ENCODE data around the gene DPYD.
"Not testable (repeated sequence)": the region's sequence is repeated elsewhere in the genome, so short reads cannot be mapped to it uniquely, and the experiment has no call there.

Gene DPYD

DNA sequence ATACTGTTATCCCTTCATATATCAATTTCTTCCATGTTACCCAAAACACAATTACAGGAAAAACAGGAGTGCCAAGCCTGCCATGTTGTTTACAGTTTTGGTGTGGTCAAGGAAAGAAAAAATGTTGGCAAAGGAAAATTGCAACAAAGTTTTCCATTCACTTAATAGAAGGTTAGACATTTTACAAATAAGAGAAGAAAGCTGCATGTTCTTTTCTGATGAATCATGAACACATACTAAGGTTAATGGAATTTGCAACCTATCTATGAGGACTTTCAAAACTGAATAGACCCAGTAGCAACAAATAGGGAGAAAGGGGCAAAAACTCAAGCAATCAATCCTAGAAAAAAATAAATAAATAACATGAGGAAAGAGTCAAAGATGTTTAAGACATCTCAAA lies 556.7 kb downstream of the DPYD start:
- DNase-seq (ENCODE audit: low read depth) = peak; percentile 16

DNA sequence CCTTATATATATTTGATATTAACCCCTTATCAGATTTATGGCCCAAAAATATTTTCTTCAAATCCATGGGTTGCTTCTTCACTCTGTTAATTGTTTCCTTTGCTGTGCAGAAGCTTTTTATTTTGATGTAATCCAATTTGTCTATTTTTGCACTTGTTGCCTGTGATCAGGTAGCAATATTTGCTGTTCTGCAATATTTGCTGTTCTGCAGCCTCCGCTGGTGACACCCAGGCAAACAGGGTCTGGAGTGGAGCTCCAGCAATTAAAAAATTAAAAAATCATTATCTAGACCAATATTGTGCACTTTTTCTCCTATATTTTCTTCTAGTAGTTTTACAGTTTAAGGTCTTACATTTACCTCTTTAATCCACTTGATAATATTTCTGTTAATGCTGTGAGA lies 564.5 kb downstream of the DPYD start:
- DNase-seq (ENCODE audit: low read depth) = no peak

DNA sequence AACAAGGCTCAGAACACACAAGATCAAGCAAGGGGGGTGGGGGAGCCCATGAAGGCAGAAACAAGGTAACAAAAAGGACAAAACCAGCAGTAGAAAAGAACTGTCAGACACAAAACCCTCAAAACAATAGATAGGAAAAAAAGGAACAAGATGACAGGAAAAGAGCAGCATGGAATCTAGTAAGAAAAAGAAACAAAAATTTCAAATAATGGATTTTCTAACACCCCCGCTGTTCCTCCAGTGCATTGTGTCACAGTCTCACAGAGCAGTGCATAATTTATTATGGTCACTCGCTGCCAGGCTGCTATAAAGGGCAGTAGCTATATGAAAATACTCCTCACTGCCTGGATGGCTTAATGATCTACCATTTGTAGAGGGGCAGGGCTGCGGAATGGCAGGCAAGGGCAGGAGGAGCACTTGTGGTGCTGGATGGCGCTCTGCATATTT lies 567.9 kb downstream of the DPYD start:
- no peak for DNase-seq (ENCODE audit: low read depth)

DNA sequence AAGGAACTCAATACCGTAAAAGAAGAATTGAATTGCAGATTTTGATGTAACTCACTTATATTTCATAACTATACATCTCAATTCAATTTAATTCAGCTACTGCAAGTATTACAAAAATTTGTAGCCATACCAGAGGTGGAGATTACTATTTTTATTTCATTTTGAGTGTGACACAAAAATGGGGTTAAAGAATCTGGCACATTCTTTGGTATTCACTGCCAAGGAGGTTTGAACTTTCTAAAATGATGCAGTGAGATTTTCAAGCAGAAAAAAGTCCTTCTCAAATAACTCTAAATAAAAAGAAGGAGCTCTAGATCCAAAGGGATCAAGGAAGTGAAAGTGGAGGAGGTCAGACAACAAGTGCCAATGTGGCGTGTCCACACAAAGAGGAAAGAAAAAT lies 569.0 kb downstream of the DPYD start:
- no peak for DNase-seq (ENCODE audit: low read depth)

DNA sequence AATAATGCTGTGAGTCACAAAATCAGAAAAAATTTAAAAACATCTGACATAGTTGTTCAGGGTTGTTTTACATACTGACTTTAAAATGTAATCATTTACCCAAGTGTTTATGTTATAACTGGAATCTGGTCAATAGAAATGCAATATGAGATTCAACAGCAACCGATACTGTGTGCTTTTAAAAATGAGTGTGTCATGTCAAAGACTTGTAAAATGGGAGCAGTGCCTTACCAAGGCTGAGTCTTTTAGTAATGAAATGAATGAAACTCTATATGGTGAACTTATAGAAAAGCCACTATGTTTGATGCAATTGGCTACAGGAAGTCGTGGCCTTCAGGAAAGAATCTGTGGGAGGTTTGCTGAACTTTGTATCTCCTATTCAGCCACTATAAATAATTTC lies 570.2 kb downstream of the DPYD start:
- no peak for DNase-seq (ENCODE audit: low read depth)

DNA sequence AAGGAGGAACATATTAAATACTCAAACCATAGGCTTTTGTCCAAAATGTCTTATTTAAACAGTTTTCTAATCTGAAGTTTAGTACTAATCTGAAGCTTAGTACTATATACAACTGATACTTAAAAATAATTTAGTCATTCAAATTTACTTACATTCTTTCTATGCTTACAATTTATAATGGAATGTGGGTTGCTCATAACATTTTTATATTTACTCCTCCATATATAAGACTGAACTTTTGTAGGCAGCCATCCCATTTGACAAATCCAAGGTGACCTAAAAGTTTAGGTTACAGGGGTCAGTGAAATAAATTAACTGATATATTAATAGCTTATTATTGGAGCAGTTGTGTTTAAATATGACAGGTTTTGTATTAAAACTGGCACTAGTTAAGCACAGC lies 570.6 kb downstream of the DPYD start:
- DNase-seq (ENCODE audit: low read depth) = no peak

DNA sequence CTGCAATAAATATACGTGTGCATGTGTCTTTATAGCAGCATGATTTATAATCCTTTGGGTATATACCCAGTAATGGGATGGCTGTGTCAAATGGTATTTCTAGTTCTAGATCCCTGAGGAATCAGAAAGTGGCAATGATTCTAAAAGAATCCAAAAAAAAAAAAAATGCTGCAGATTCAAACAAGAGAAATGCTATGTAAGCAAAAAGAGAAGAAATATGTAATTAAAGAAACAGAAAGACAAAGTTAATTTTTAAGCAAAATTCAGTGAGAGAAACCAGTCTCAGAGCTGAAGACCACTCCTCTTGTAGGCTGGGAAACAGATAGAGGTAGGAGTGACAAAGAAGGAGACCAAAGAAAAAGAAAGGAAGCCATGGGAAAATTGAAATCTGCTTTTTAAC lies 571.0 kb downstream of the DPYD start:
- not testable (repeated sequence) for DNase-seq (ENCODE audit: low read depth)

DNA sequence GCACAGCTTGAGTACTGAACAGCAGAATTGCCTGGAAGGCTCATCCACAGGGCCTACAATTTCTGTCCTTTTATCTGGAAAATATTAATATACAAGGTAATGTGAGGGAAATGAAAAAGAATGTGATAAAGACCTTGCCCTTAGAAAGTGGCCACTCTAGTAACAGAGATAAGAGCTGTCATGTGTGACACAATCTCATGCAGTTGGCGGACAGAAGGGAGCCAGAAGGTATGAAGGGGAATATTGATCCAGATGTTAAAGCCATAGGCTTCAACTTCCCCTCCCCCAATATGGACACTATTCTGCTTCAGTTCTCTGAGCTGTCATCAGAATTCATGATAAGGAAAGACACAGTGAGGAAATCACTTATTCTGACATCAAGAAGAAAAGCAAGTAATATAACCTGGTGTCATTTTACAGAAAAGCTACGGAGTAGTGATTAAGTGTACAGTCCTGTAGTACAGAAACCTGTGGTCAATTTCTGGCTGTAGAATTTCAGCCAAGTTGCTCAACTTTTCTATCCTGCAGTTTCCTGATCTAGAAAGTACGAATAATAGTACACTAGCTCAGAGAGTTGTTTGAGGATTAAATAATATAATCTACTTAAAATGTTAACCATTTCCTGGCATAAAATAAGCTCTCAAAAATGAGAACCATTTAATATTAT lies 572.1 kb downstream of the DPYD start:
- no peak for DNase-seq (ENCODE audit: low read depth)

DNA sequence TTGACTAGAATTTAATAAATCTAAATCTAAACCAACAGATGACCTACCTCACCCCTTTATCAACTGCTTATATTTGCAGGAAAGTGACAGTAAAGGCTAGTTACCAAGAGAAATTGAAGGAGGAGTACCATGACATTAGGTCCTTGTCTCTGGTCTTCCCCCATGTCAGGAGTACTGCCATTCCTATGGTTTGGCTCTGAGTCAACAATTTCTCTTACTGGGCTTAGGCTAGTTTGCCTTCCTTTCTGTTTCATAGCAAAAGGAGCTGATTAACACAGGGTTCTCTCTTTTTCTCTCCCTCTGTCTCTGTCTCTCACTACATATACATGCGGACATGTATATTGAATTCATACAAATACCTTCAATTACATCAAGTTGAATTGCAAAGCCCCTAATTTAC lies 579.9 kb downstream of the DPYD start:
- DNase-seq (ENCODE audit: low read depth) = peak; percentile 28

DNA sequence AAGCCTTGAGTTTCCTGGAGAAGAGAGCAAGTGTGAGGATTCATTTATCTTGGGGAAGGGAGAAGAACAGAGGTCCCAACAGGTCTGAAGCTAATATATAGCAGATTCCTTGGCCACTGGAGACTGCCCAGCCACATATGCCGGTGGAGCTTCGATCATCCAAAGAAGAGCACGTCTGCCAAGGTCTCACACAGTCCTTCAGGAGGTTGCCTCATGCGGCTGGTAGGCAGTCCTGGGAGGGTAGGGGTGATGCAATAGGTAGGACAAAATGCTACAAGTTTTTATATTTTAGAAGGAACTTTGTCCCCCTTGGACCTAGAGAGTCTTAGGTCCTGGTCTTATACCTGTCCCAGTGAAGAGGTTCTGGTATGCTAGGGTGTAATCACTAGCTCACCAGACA lies 582.5 kb downstream of the DPYD start:
- DNase-seq (ENCODE audit: low read depth) = no peak

DNA sequence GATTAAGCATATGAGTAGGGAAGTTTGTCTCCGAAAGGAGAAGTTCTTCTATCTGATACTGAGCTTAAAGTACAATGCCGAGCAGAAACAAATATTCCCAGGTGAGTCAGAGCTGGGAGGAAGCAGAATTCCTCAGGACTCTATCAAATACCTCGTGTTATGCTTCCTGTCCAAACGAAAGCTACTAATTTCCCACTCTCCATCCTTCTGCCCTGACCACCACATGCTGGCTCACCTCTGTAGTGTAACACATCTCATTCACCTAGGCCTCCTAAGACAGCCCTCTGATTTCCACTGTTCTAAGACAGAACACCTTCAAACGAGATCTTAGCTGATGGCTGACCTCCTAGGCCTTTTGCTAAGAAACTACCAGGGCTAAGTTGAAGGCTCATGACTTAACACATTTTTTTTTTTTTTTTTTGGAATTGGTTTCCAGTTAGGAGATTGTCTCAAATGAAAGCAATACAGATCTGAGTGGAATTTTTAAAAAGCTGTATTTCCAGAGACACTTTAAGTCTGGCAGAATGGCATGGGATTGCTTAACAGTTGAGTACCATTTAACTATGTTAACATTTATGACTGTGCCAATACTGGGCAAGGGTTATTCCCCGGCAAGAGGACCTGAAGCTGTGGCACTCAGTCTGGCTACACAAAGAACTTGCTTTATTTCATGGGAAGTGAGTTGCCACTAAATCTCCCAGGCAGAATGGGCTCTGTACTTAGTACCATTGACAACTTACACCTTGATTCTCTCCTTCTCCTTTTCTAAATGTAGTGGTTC lies 583.4 kb downstream of the DPYD start:
- no peak for DNase-seq (ENCODE audit: low read depth)

DNA sequence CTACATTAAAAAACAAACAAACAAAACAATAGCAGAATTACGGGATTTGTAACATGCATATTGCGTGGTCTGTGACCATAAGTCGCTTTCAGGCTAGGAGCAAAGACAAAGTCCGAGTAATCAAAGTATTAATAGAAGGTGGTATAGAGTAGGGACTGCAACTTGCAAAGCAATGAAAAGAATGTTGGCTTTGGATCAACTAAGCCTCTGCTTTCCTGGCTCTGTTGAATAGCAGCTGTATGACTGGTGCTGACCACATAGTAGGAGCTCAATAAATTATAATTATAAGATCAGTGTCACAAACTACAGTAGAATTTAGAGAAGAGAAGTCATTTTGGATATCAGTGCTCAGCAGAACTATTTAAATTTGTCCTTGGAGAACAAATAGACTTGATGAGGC lies 586.4 kb downstream of the DPYD start:
- peak; percentile 13 for DNase-seq (ENCODE audit: low read depth)

DNA sequence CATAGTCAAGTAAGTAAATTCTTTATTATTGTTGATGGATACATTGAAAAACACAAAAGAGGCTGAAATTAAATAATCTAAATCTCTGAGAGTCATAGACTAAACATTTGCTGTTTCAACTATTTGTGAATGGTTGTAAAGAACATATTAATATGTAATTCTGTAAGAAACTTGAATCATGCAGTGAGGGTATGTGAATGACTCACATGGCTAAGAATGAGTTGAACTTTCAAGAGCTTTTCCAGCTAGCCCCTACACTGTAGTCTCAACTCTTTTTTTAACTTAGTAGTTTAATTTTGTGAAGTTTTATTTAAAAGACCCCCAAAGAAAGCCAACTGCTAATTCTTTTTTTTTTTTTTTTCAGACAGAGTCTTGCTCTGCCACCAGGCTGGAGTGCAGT lies 588.1 kb downstream of the DPYD start:
- peak; percentile 21 for DNase-seq (ENCODE audit: low read depth)

DNA sequence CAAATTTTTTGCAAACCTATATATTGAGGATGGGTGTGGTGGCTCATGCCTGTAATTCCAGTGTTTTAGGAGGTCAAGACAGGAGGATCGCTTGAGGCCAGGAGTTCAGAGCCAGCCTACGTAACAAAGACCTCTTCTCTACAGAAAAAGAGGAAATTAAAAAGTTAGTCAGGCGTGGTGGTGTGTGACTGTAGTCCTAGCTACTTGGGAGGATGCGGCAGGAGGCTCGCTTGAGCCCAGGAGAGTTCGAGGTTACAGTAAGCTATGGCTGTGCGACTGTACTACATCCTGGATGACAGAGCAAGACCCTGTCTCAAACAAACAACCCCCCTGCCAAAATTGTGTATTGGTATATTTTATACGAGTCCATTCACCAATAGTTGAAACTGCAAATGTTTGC lies 589.7 kb downstream of the DPYD start:
- no peak for DNase-seq (ENCODE audit: low read depth)

DNA sequence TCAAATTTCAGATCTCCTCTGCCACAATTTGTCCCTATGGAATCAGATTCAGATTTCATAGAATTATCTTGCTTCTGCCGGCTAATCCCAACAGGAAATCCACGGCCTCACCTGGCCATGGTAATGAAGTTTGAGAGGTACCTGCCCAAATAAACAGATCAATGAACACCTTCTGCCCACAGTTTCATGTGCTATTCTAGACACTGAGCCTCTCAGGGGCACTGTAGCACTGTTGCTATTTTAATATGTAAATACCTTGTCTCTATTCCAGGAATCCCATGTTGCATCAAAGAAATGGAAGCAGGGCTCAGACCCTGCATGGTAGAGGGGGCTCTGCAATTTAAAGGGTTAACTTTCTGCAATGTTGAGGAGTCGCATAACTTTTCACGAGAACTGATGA lies 606.1 kb downstream of the DPYD start:
- no peak for DNase-seq (ENCODE audit: low read depth)

DNA sequence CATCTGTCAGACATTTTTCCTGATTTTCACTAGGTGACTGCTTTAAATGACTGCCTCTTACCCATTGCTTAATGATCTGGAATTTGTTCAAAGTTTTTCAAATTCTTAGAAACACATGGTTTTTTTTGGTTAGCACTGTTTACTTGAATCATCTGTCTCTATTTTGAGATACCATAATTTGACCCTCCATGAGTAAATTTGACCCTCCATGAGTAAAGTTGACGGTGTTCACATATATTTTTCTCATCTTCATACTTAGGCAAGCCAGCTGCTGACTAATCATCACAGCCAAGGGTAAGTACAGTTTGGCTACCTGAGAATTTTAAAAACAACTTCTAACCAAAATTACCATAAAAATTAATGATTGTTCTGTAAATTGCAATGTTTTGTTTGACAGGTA lies 612.7 kb downstream of the DPYD start:
- DNase-seq (ENCODE audit: low read depth) = no peak

DNA sequence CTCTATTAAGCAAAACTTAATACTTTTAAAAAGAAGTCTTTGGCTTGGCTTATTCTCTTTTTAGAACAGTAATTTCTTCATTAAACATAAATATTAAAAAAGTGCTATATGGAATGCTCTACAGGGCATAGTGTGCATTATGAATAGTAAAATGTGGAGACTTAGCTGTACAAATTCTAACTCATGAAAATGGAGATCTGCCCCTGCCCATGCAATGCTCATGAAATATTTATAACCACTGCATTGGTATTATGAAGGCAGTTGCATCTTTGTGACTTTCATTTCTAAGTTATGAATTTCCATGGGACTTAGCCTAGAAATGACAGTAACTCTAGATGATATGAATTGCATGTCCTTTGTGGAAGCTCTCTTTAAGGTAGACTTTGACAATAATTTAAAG lies 613.3 kb downstream of the DPYD start:
- no peak for DNase-seq (ENCODE audit: low read depth)

DNA sequence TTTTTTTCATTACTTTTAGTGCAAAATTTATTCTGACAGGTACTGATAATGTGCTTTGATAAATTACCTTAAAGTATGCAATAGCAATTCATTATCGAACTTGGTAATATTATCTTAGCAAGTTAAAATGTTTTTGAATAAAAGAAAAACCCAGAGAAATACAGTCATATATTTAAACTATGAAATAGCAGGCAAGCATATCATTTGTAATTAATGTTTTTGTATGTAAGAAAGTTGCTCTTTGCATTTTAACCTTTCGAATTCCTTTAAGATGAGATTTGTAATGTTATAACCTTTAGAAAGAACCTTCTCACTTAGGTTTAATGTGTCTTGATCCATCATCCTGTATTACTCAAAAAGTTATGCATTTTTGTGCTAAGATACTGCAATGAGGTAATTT lies 613.7 kb downstream of the DPYD start:
- no peak for DNase-seq (ENCODE audit: low read depth)

DNA sequence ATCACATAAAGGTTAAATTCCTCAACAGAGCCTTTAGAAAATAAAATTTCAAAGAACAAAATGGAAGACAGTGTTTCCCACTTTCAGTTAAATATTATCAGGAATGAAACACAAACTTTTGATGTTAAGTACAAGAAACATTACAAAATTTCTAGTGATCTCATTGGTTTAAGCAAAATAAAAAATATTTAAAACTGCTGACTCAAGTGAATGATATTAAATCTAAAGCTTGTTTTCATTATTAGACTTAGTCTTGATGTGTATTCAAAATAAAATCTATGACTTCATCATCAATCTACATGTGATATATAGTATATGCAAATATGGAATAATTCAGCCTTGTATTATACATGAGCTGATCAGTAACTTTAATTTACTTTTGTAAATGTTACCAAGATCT lies 614.3 kb downstream of the DPYD start:
- DNase-seq (ENCODE audit: low read depth) = no peak

DNA sequence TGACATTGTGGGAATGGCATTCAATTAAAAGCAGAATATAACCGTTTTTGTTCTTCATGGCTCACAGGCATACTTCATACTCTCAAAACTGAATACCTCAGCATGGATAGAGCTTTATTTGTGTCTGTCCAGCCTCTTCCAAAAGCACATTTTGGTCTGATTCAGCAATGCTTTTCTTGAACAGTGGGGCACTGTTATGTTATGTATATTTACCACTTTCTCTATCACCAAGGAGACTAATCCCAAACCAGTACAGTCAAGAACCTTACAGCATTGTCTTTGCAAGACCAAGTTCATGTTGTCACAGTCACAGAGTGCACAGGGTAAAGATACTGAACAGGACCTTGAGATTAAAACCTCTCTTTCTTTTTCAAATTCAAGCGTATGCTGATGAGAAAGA lies 616.5 kb downstream of the DPYD start:
- no peak for DNase-seq (ENCODE audit: low read depth)

DNA sequence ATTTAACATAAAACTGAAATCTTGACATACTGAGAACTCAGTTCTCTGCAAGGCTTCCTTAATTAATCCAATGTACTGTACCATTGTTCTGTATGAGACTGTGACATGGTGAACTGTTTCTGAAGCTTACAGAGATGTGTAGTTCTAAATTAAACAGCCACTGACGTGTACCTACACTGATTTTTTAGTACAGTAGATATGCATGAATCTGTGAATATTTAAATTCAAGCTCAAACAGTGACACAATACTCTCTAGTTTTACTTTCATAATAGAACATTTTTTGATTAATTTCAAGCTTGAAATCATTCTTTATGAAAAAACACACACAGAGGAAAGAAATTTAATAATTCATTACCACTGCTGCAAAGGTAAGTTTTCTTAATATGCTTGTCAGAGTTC lies 621.9 kb downstream of the DPYD start:
- DNase-seq (ENCODE audit: low read depth) = no peak

DNA sequence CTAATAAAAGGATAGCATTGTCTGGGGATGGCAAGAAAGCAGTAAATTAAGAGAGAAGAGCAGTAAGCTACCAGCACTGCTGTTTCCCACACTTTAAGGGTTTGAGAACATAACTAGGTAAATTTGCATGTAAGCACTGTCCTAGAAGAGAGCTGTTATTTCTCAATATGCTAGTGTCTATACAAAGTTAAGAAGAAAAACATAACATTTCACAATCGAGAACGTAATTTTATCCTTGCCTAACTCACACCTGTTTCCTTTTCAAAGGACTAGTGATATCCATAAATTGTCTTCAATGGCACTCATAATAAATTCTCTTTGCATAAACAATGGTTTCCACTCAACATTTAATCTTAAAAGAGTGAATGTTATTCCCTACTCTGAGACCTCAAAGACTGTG lies 623.2 kb downstream of the DPYD start:
- DNase-seq (ENCODE audit: low read depth) = no peak

DNA sequence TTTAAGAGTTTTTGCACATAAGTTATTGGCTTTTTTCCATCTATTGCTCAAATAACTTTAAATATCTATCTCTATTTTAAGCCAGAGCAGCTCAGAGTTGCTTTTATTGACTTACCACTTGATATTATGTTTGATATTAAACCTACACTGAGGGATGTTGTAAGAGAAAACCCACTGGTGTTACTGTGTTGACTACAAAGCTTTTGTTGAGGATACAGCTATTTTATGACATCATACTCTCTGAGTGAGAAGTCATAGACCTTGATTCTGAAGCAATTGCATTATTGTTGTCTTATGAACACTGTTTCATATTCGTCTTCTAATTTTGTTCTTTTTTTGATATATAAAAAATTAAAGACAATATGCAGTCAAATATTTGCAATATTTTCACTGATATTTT lies 638.9 kb downstream of the DPYD start:
- DNase-seq (ENCODE audit: low read depth) = no peak
